ENCODE data around the gene LDLRAP1.

LDLRAP1 gene, protein sequence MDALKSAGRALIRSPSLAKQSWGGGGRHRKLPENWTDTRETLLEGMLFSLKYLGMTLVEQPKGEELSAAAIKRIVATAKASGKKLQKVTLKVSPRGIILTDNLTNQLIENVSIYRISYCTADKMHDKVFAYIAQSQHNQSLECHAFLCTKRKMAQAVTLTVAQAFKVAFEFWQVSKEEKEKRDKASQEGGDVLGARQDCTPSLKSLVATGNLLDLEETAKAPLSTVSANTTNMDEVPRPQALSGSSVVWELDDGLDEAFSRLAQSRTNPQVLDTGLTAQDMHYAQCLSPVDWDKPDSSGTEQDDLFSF

DNA sequence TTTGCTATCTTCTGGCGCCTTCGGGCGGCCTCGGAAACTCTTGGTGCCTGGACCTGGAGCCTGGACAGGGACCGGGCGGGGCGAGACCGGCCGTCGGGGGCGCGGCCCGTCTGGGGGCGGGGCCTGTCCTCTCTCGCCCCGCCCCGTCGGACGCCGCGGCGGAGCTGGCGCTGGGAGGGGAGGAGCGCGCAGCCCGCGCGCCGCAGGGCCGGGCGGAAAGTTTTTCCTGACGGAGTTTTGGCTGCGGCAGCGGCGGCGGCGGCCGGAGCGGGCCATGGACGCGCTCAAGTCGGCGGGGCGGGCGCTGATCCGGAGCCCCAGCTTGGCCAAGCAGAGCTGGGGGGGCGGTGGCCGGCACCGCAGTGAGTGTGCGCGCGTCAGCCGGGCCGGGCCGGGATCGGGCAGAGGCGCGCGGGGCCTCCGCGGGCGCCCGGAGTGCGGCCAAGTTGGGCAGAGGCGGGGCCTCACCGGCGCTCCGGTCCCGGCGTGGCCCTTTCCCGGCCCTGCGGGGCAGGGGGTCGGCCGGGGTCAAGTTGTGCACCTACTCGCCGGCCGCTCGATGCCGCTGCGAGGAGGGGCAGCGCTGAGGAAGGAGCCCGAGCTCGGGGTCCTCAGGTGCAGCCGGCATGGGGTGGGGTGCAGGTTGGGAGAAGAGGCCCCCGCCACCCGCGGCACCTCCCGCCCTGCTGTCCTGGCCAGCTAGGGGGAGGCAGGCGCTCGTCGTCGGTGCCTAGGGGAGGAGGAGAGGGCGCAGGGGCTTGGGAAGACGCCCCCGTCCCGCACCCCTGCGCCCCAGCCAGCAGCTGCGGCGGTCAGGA, at the start of gene LDLRAP1:
TSS of gene LDLRAP1 (plus strand) at position 182 of the 818 bp plus-strand sequence. CDS start at position 275, 93 bp downstream.
- TF ChIP-seq MYC (IDR thresholded peaks at IDR 0.05; ENCODE audit: low read depth, low read length) (peak; percentile 22; the same call in 1 of the 2 replicates), POLR2A (IDR thresholded peaks at IDR 0.05; ENCODE audit: extremely low read depth, insufficient read length) (peak; percentile 28)
- TF ChIP-seq, protein P1, sequence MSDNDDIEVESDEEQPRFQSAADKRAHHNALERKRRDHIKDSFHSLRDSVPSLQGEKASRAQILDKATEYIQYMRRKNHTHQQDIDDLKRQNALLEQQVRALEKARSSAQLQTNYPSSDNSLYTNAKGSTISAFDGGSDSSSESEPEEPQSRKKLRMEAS (IDR thresholded peaks at IDR 0.05; ENCODE audit: low read depth, low read length): no peak
- TF ChIP-seq, protein P2, sequence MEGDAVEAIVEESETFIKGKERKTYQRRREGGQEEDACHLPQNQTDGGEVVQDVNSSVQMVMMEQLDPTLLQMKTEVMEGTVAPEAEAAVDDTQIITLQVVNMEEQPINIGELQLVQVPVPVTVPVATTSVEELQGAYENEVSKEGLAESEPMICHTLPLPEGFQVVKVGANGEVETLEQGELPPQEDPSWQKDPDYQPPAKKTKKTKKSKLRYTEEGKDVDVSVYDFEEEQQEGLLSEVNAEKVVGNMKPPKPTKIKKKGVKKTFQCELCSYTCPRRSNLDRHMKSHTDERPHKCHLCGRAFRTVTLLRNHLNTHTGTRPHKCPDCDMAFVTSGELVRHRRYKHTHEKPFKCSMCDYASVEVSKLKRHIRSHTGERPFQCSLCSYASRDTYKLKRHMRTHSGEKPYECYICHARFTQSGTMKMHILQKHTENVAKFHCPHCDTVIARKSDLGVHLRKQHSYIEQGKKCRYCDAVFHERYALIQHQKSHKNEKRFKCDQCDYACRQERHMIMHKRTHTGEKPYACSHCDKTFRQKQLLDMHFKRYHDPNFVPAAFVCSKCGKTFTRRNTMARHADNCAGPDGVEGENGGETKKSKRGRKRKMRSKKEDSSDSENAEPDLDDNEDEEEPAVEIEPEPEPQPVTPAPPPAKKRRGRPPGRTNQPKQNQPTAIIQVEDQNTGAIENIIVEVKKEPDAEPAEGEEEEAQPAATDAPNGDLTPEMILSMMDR (IDR thresholded peaks at IDR 0.05; ENCODE audit: low read depth, low read length): no peak
- peak; percentile 77 for DNase-seq (ENCODE audit: low read depth)

GRCh38 chr1:25494952-25495351, 48.5 kb upstream of the LDLRAP1 start:
- no peak for DNase-seq (ENCODE audit: low read depth)
- TF ChIP-seq MYC (IDR thresholded peaks at IDR 0.05; ENCODE audit: low read depth, low read length): no peak
- no peak for TF ChIP-seq POLR2A (IDR thresholded peaks at IDR 0.05; ENCODE audit: extremely low read depth, insufficient read length)
- TF ChIP-seq, protein P1 (IDR thresholded peaks at IDR 0.05; ENCODE audit: low read depth, low read length): no peak
- TF ChIP-seq, protein P2 (IDR thresholded peaks at IDR 0.05; ENCODE audit: low read depth, low read length): no peak
- H3K4me3 ChIP-seq (ENCODE audit: low read depth, low read length): no peak overlapping the region

More for the DNA sequence above, at the start of gene LDLRAP1:
- peak within 1 kb of the TSS; percentile 56 for H3K4me3 ChIP-seq (ENCODE audit: low read depth, low read length)

DNA sequence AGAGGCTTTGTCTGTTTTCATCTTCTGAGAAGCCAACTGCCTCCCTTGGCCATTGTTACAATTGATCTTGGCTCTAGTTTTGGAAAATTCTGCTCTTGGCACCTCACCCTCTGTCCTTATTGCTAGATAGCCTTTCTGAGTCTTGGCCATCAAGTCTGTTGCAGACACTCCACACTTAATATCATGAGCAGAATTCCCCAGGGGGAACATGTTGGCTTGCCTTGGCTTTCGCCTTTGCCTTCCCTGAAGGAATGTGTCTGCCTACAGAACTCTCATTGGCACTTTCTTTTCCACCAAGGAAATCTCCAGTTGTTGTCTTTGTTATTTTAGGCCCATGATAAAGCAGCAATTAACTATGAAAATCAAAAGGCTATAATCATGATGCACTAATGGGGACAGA, 42.7 kb upstream of the LDLRAP1 start:
- no peak for DNase-seq (ENCODE audit: low read depth)
- no peak overlapping the region for H3K4me3 ChIP-seq (ENCODE audit: low read depth, low read length)
- TF ChIP-seq POLR2A (IDR thresholded peaks at IDR 0.05; ENCODE audit: extremely low read depth, insufficient read length) (no peak), MYC (IDR thresholded peaks at IDR 0.05; ENCODE audit: low read depth, low read length) (no peak)
- TF ChIP-seq, protein P2 (IDR thresholded peaks at IDR 0.05; ENCODE audit: low read depth, low read length): no peak
- TF ChIP-seq, protein P1 (IDR thresholded peaks at IDR 0.05; ENCODE audit: low read depth, low read length): no peak

DNA sequence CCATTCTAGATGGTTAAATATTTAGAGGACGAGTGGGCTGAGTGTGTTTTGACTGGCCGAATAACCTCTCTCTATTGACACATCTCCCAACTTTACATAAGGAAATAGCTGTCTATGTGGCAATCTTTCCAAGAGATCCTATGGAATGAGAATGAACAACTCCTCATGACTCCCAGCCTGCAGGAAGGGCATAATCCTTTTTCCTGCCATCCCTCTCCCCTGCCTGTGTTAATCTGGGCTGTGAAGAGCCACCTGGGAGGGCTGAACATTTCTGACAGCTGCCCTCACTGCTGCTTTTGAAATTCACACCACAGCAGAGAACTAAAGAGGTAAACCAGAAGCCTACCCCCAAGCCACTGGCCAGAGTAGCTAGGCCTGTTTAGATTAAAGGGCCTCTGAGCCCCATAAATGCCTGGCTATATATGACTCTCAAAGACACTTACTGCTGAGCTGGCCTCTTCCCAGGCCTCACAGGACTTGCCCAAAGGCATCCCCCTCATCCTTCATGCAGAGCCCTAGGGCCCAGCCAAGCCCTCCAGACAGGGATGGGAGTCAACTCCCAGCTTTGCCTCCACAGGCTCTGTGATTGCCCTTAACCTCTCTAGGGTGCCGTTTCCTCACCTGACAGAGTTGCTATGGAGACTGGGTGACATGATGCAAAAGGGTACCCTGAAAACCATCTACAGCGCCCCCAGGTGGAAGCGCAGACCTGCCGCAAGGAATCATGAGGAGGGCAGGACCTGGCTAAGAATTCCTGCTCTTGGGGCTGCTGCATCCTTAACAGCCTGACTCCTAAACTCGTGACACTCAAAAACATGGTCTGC, 42.0 kb upstream of the LDLRAP1 start:
- DNase-seq (ENCODE audit: low read depth): no peak
- TF ChIP-seq, protein P2 (IDR thresholded peaks at IDR 0.05; ENCODE audit: low read depth, low read length): peak; percentile 37
- no peak for TF ChIP-seq POLR2A (IDR thresholded peaks at IDR 0.05; ENCODE audit: extremely low read depth, insufficient read length)
- H3K4me3 ChIP-seq (ENCODE audit: low read depth, low read length): no peak overlapping the region

GRCh38 chr1:25502957-25503356, 40.4 kb upstream of the LDLRAP1 start:
- TF ChIP-seq, protein P2 (IDR thresholded peaks at IDR 0.05; ENCODE audit: low read depth, low read length): no peak
- no peak for TF ChIP-seq MYC (IDR thresholded peaks at IDR 0.05; ENCODE audit: low read depth, low read length)
- TF ChIP-seq, protein P1 (IDR thresholded peaks at IDR 0.05; ENCODE audit: low read depth, low read length): no peak
- TF ChIP-seq POLR2A (IDR thresholded peaks at IDR 0.05; ENCODE audit: extremely low read depth, insufficient read length): no peak
- DNase-seq (ENCODE audit: low read depth): no peak
- H3K4me3 ChIP-seq (ENCODE audit: low read depth, low read length): no peak overlapping the region

Data from NB4 (cell line).